CD4-positive, alpha-beta T cell treated with Interferon gamma for 1 hour (primary cell): ENCODE results near the gene CD274.
"Not testable (repeated sequence)": the region's sequence is repeated elsewhere in the genome, so short reads cannot be mapped to it uniquely, and the experiment has no call there.

ENCODE experiments used
- DNase-seq: peaks from one replicate; pipeline ENCODE4 v3.0.0-alpha.2; 2020

The CD274 gene

DNA sequence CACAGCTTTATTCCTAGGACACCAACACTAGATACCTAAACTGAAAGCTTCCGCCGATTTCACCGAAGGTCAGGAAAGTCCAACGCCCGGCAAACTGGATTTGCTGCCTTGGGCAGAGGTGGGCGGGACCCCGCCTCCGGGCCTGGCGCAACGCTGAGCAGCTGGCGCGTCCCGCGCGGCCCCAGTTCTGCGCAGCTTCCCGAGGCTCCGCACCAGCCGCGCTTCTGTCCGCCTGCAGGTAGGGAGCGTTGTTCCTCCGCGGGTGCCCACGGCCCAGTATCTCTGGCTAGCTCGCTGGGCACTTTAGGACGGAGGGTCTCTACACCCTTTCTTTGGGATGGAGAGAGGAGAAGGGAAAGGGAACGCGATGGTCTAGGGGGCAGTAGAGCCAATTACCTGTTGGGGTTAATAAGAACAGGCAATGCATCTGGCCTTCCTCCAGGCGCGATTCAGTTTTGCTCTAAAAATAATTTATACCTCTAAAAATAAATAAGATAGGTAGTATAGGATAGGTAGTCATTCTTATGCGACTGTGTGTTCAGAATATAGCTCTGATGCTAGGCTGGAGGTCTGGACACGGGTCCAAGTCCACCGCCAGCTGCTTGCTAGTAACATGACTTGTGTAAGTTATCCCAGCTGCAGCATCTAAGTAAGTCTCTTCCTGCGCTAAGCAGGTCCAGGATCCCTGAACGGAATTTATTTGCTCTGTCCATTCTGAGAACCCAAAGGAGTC, at the start of gene CD274:
Gene CD274, plus strand, starts transcription at position 184 of the 733 bp plus-strand sequence. CDS start 5,572 bp downstream, outside the sequence.
- DNase-seq: peak; percentile 84

DNA sequence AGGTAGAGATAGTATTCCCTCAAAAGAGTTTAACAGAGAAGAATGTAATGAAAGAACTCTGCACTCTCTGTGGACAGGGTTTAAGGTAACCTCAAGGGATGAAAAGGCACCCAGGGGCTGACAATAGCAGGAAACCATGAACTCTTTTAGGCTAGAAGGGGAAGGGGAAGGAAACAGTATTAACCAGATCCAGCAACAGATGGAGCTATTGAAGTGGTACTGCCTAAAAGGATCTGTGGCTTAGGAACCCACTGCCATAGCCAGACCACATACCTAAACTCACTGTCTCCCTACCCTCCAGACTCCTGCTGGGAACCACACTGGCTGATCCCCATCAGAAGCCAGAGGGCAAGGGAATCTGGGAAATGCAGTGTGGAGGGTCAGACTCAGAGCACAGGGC, 48.1 kb upstream of the CD274 start:
- no peak for DNase-seq

DNA sequence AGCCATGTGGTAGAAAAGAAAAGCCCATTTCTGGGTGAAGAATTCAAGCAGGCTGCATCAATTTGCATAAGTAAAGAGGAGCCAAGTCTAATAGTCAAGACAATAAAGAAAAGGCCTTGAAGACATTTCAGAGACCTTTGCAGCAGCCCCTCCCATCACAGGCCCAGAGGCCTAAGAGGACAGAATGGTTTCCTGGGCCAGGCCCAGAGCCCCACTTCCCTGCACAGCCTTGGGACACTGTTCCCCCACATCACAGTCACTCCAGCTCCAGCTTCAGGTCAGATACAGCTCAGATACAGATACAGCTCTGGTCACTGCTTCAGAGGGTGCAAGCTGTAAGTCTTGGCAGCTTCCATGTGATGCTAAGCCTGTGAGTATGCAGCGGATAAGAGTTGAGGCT, 41.7 kb upstream of the CD274 start:
- DNase-seq: no peak

DNA sequence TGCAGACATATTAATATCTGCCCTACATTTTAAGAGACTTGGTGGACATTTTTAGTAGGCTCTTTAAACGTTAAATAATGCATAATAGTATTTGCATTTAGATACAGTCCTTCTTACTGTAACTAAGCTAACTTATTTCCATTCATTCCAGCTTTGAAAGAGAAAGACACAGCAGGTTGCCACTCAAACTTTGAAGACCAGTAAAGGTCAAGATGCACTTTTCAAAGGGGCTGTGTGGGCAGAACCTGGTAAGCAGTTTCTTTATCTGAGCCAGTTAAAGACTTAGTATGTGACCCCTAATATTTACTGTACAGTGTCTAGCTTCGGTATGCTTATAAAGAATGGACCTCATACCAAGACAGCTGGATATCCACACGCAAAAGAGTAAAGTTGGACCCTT, 33.4 kb upstream of the CD274 start:
- DNase-seq: no peak

DNA sequence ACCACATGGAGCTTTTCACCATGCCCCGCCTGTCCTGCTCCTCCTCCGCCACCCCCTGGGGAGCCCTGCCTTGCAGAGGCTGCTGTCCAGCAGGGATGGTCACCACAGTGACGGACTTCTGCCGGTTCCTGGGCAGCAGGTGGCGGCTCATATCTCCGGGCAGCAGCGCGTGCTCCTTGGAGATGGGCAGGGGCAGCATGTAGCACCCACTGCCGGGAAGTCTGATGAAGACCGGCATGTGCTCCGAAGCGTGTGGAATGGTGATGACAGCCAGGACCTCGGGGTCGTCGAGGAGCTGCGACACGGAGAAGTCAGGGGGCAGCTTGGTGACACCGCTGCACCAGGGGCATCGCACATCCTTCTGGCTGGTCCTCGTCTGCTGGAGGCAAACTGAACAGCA, 31.9 kb upstream of the CD274 start:
- DNase-seq: no peak

DNA sequence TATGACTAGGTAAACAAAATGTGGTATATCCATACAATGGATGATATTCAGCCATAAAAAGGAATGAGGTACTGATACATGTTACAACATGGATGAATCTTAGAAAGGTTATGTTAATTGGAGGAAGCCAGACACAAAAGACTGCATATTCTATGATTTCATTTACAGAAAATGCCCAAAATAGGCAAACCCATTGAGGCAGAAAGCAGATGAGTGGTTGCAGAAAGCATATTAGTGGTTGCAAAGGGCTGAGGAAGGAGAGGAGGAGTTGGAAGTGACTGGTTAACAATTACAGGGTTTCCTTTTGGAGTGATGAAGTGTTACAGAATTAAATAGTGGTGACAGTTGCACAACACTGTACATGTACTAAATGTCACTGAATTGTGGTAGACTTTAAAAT, 30.4 kb upstream of the CD274 start:
- DNase-seq: no peak

DNA sequence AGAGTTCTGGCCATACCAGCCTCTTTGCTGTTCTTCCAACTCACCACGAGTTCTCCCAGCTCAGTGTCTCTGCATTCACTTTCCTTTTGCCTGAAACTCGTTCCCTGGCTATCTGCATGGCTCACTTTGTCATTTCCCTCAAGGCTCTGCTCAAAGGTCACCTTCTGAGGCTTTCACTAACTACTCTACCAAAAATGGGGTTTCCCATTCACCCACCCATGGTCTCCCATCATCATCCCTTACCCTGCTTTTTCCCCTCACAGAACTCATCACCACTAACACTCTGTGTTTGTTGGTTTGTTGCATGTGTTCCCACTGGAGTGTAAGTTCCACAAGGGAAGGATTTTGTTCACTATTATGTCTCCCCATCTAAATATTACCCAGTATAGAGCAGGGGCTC, 29.2 kb upstream of the CD274 start:
- DNase-seq: no peak

DNA sequence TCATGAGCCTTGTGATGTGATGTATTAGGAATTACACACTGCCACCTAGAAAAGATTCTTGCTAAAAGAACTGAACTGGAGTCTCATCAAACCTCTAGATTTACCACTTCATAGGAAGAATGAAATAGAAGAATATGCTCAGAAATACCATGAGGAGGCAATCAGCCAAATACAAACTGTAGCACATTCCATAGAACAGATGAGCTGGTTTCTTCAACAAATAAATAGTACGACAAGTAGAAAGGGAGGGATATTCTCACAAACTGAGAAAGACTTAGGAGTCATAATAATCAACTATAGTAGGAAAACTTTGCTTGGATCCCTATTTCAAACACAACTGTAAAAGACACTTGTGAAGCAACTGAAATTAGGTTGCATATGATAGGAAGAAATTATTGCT, 28.1 kb upstream of the CD274 start:
- DNase-seq: no peak

DNA sequence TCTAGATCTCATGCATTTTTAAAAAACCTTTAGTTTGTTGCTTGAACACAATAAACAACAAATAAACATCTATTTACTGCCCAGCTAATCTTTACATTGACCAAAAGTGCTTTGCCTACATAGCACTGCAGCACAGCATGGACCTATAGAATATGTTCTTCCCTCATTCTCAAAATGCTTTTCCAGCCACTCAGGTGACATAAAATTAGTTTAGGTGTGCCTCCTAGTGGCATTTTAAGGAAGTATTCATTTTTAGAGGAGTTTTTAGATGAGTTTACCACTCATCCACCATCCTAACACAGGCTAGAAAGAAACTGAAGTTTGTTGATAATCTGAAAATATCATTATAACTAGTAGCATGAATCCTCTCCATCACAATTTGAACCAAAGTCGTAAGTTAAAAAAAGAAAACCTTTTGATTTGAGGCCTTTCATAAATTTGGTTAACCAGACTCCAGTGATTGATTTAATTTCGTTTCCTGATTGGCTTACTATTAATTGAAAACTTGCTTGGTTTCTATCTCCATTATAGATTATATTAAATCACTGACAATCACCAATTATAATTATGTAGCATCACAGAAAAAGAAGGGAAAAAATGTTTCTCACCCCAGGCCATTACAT, 25.2 kb upstream of the CD274 start:
- no peak for DNase-seq

DNA sequence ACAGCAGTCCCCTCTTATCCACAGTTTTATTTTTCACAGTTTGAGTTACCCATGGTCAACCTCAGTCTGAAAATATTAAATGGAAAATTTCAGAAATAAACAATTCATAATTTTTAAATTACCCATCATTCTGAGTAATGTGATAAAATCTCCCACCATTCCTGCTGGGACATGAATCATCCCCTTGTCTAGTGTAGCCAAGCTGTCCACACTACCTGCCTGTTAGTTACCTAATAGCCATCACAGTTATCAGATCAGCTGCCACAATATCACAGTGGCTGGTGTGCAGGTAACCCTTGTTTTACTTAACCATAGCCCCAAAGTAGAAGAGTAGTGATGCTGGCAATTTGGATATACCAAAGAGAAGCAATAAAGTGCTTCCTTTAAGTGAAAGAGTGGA, 23.3 kb upstream of the CD274 start:
- DNase-seq: no peak

DNA sequence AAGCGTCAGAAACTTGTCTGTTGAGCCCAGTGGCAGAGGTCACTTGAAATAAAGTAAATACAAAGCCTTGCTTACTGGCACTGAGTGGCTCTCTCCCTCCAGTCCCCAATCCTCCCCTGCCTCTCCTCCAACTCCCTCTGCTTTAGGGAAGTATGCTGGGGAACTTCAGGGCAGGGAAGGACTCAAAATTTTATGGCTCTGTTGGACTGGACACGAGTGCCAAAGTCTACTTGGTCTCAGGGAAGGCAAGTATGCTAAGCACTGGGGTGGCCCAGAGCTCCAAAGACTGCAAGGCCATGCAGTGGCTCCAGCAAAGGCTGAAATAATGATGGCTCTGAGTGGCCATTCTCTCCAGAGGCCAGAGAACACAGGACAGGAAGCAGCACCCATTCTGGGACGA, 22.2 kb upstream of the CD274 start:
- no peak for DNase-seq

DNA sequence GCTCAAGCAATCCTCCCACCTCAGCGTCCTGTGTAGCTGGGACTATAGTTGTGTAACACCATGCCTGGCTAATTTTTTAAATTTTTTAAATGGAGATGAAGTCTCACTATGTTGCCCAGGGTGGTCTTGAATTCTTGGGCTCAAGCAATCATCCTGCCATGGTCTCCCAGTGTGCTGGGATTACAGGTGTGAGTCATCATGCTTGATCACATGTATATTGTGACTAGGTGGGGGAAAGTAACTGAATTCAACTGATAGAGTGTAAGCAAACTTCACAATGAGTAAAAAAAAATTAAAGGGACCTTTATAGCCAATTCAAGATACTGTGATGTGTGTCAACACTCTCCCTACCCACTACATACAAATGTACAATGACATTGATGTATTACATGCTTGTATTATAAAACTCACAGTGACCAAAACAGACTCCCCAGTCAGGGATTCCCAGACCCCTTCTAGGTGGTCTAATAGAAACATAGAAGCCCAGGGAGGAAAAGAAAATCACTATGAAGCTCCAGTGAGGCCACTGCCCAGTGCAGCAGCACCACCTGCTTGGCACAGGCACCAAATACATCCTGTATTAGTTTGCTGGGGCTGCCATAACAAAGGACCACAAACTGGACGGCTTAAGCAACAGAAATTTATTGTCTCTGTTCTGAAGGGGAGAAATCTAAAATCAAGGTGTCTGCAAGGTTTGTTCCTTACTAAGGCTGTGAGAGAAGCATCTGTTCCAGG, 21.4 kb upstream of the CD274 start:
- no peak for DNase-seq

DNA sequence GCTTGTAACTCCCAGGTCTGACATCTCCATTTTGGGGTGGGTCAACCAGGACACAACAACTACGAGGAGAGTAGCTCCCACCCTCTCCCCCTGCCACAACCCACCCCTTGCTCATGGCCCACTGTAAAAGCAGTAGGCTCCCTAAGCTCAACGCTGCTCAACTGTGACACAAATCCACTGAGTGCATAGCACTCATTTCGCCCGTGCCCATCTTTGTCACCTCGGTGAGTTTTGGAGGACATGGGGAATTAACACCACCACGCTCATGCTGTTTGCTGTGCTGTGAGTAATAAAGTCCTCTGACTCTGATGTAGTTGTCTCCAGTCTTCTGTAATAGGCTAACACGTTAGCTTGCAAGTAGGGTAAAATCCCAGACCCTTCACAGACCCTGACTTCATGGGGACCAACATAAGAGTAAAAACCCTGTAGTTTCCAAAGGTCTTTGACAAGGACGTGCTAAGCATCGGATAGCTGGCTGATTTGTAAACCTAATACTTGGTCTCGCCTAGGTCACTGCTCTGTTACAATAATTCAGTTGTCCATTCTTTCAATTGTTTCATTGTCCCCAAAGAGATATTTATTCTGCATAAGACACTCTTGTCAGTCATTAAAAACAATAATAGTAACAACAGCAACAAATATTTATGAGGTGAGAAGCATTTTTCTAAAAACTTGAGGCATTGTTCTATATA, 20.3 kb upstream of the CD274 start:
- no peak for DNase-seq

DNA sequence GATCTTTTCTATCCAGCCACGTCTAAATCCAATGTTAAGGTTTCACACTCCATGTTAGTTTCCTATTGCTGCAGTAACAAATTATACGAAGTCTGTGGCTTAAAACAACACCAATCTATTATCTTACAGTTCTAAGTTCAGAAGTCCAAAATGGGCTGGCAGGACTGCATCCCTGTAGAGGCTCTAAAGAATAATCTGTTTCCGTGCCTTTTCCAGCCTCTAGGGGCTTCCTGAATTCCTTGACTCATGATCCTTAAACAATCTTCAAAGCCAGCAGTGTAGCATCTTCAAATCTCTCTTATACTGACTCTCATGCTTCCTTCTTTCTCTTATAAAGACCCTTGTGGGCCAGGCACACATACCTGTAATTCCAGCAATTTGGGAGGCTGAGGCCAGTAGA, 19.4 kb upstream of the CD274 start:
- DNase-seq: no peak

DNA sequence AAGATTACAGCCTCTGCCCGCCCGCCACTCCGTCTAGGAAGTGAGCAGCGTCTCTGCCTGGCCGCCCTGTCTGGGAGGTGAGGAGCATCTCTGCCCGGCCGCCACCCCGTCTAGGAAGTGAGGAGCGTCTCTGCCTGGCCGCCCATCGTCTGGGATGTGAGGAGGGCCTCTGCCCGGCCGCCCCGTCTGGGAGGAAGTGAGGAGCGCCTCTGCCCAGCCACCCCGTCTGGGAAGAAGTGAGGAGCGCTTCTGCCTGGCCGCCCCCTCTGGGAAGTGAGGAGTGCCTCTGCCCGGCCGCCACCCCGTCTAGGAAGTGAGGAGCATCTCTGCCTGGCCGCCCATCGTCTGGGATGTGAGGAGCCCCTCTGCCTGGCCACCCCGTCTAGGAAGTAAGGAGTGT, 17.5 kb upstream of the CD274 start:
- DNase-seq: not testable (repeated sequence)

DNA sequence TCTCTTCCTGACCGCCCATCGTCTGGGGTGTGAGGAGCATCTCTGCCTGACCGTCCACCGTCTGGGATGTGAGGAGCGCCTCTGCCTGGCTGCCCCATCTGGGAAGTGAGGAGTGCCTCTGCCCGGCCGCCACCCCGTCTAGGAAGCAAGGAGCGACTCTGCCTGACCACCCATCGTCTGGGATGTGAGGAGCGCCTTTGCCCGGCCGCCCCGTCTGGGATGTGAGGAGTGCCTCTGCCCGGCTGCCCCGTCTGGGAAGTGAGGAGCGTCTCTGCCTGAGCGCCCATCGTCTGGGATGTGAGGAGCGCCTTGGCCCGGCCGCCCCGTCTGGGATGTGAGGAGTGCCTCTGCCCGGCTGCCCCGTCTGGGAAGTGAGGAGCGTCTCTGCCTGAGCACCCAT, 17.0 kb upstream of the CD274 start:
- not testable (repeated sequence) for DNase-seq

DNA sequence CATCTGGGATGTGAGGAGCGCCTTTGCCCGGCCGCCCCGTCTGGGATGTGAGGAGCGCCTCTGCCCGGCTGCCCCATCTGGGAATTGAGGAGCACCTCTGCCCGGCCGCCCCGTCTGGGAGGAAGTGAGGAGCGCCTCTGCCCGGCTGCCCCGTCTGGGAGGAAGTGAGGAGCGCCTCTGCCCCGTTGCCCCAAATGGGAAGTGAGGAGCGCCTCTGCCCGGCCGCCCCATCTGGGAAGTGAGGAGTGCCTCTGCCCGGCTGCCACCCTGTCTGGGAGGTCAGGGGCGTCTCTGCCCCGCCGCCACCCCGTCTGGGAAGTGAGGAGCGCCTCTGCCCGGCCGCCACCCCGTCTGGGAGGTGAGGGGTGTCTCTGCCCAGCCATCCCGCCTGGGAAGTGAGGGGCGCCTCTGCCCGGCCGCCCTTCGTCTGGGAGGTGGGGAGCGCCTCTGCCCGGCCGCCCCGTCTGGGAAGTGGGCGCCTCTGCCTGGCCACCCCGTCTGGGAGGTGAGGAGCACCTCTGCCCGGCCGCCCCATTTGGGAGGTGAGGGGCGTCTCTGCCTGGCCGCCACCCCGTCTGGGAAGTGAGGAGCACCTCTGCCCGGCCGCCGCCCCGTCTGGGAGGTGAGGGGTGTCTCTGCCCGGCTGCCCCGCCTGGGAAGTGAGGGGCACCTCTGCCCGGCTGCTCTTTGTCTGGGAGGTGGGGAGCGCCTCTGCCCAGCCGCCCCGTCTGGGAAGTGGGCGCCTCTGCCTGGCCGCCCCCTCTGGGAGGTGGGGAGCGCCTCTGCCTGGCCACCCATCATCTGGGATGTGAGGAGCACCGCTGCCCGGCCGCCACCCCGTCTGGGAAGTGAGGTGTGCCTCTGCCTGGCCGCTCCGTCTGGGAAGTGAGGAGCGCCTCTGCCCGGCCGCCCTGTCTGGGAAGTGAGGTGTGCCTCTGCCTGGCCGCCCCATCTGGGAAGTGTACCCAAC, 16.2 kb upstream of the CD274 start:
- not testable (repeated sequence) for DNase-seq

DNA sequence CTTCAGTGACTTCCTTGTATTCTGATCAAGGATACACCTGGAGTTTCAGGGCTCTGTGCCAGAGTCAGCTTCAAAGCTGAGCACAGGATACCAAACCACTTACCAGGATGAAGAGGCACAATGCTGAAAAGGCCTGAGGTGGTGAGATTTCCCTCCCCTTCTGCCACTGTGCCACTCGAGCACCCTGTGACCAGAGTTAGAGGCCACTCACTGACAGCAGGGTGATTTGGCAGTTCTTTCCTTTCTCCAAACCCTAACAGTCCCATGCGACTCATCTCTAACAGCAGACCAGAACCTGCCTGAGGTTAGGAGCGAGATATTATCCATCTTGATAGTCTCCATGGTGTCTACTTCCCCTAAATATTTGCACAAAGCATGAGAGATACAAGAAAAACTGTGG, 14.4 kb upstream of the CD274 start:
- no peak for DNase-seq

DNA sequence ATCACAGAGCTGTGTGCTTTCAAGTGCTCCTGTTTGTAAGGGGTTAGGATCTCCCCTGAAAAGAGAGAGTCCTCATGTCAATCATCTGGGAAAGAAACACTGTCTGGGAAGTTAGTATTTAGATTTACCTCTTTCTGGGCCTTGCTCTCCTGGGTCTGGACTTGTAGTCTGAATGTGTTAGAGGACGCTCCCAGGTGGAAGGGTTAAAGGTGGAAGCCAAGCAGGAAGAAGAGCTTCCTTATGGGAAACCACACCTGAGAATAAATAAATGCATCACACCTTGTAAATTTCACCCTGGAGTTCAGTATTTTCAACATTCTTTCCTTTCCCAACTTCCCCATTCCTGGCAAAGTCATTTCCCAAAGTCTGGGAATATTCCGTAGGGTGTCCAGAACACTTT, 13.9 kb upstream of the CD274 start:
- DNase-seq: no peak

DNA sequence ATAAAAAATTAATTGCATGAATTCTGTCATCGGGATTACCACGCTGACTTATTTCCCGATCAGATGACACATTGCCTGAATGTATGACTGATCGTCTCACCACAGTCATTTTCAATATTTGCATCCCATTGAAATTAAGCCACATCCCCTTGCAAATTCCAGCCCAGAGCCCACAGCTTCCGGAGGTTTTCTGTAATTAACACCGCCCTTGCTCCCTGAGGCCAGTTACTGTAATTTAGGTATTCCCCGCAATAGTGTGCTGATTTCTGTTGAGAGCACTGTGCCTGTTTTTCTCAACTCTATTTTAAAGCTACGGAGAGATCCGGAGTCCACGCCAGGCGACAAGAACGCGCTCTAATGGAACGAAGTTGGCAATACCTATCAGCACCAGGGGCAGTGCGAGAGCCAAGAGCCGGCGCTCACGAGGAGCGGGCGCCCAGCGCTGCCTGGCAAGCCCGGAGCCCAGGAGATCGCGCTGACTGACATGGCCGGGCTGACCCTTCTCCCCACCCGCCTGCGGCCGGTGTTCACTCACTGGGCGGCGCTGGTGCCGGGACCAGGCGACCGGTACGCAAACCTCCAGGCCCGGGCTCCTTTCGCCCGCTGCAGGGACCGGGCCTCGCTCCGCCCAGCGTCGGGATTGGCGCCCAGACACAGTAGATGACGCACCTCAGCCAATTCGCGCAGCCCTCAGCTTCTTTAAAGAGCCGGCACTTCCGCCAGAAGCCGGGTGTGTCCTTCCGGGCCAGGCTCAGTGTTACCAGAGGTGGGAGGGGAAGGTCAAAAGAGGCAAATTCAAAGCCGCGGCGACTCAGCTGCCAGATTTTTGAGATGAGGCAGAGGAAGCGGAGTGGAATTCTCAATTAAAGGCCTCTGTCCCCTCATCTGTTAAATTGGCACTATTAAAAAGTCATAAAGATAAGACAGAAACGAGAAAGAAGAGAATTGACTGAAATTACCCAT, 12.8 kb upstream of the CD274 start, which contains the start of gene PLGRKT:
Gene PLGRKT, minus strand, starts transcription at position 672 of the 963 bp plus-strand sequence. CDS start 5,948 bp downstream, outside the sequence.
- peak; percentile 92 for DNase-seq
